HCT116 (cell line): ENCODE results near the gene TBC1D16.

Source experiments
- CBX3 ChIP-seq: IDR thresholded peaks from 2 replicates; pipeline ENCODE4 v1.6.1; 2012; ENCODE audit warnings: low read depth
- CTCF ChIP-seq, 3 experiments: fragments of 200-600 bp in 1 of 3; sonication (generic) in 1 of 3; IDR thresholded peaks in 2 of 3; conservative IDR thresholded peaks in 1 of 3; 2 replicates each; pipeline ENCODE4 v1.5.1; 2012 to 2017; ENCODE audit warnings: low read depth in 2 of 3, low read length in 2 of 3, antibody characterized with exemption in 1 of 3, borderline replicate concordance in 1 of 3, control low read depth in 1 of 3, mild to moderate bottlenecking in 1 of 3, mixed read lengths in 1 of 3, mixed run types in 1 of 3, moderate library complexity in 1 of 3; ENCODE audit not compliant: insufficient read depth in 1 of 3
- POLR2A ChIP-seq: IDR thresholded peaks from 2 replicates; pipeline ENCODE4 v1.7.0; 2011; ENCODE audit warnings: borderline replicate concordance; ENCODE audit not compliant: insufficient read depth, insufficient read length; ENCODE audit errors: extremely low read depth
- SP1 ChIP-seq: IDR thresholded peaks from 2 replicates; pipeline ENCODE4 v1.6.1; 2012; ENCODE audit warnings: low read depth

GRCh38 chr17:79989106-79989835 is 46.4 kb downstream of the TBC1D16 start:
- TF ChIP-seq CTCF (IDR thresholded peaks at IDR 0.05 in 2 of 3, conservative IDR thresholded peaks at IDR 0.05 in 1 of 3; ENCODE audit: borderline replicate concordance in 1 of 3, insufficient read depth in 1 of 3, low read depth in 2 of 3, low read length in 2 of 3) (no peak), POLR2A (no peak), CBX3 (no peak), SP1 (no peak)
